ENCODE measurements around the gene TYSND1.

The TYSND1 gene

DNA sequence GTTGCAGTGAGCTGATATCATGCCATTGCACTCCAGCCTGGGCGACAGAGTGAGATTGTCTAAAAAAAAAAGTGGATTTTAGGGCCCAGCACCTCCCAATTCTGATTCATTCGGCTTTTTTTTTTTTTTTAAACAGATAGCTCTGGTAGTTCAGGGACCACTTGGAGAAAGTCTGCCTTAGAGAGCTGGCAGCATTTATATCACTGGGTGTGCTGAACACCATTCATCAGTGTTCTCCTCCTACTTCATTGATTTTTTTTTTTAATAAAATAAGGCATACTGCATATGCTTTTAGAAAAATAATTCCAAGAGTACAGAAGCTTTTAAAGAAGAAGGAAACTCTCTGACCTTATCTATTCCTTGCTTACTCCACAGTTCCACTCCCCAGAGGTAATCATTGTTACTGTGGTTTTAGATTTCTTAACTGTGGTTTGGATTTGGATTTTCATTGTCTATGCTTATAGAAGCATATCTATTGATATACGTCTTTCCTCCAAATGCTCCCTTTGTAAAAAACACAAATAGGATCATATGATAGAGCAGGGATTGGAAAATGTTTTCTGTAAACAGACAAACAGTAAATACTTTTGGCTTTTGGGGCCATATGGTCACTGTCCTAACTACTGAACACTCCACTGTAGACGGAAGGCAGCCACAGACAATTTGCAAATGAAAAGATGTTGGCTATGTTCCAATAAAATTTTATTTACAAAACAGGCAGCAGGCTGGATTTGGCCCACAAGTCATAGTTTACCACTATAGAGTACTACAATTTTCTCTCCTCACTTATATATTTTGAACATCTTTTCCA, 44.9 kb upstream of the TYSND1 start:
- H3K27ac ChIP-seq (ENCODE audit: low read depth, low read length): no peak overlapping the region

GRCh38 chr10:70190581-70190980, 44.1 kb upstream of the TYSND1 start:
- no peak overlapping the region for H3K9ac ChIP-seq (ENCODE audit: low read length)
- no peak overlapping the region for H2AFZ ChIP-seq (ENCODE audit: insufficient read depth, low read length, poor library complexity)
- no peaks in the 10 kb centered on the region for H3K27me3 ChIP-seq (ENCODE audit: insufficient read depth, low read length)
- no peaks in the 10 kb centered on the region for H3K9me3 ChIP-seq (ENCODE audit: insufficient read depth, low read depth, low read length)
- no peak overlapping the region for H4K12ac ChIP-seq (ENCODE audit: low read depth, low read length)
- no CpG with 5 or more reads among the region's 5 CpGs for WGBS (ENCODE audit: extremely low coverage, insufficient coverage, insufficient read length)
- no peaks in the 10 kb centered on the region for H3K79me1 ChIP-seq (ENCODE audit: low read length)
- H3K4me1 ChIP-seq (ENCODE audit: control insufficient read depth in 1 of 2, insufficient read depth in 2 of 2, low read length in 2 of 2): no peaks in the 10 kb centered on the region
- no peak for DNase-seq
- no peak overlapping the region for H2BK5ac ChIP-seq (ENCODE audit: low read depth, low read length, poor library complexity)
- no peak overlapping the region for H3K27ac ChIP-seq (ENCODE audit: low read depth, low read length)
- H3K4me2 ChIP-seq (ENCODE audit: low read length): no peak overlapping the region
- H3K79me2 ChIP-seq (ENCODE audit: control insufficient read depth, insufficient read depth, low read length, poor library complexity): no peaks in the 10 kb centered on the region
- H4K91ac ChIP-seq (ENCODE audit: low read depth, low read length): no peak overlapping the region
- H3K4ac ChIP-seq (ENCODE audit: low read depth, low read length): no peak overlapping the region
- no peak overlapping the region for H2BK12ac ChIP-seq (ENCODE audit: low read length)
- no peak overlapping the region for H3K18ac ChIP-seq (ENCODE audit: low read length)
- no peak overlapping the region for H2BK120ac ChIP-seq (ENCODE audit: insufficient read depth, low read length, poor library complexity)
- no peak overlapping the region for H3K4me3 ChIP-seq (ENCODE audit: low read depth, low read length)
- no peak overlapping the region for H2AK5ac ChIP-seq (ENCODE audit: low read length)
- H3K14ac ChIP-seq (ENCODE audit: low read length): no peak overlapping the region
- no peak overlapping the region for H4K8ac ChIP-seq (ENCODE audit: low read depth, low read length)
- H3K36me3 ChIP-seq (ENCODE audit: control insufficient read depth in 1 of 2, insufficient read depth in 2 of 2, low read length in 2 of 2): no peaks in the 10 kb centered on the region
- no peak overlapping the region for H3K23ac ChIP-seq (ENCODE audit: low read length)

More for the DNA sequence above, 44.9 kb upstream of the TYSND1 start:
- H3K27me3 ChIP-seq (ENCODE audit: insufficient read depth, low read length): no peaks in the 10 kb centered on the region
- no peak overlapping the region for H2AFZ ChIP-seq (ENCODE audit: insufficient read depth, low read length, poor library complexity)
- H3K9ac ChIP-seq (ENCODE audit: low read length): no peak overlapping the region
- H3K4me3 ChIP-seq (ENCODE audit: low read depth, low read length): no peak overlapping the region
- WGBS (ENCODE audit: extremely low coverage, insufficient coverage, insufficient read length): no CpG with 5 or more reads among the region's 4 CpGs
- H3K4me2 ChIP-seq (ENCODE audit: low read length): no peak overlapping the region
- H3K36me3 ChIP-seq (ENCODE audit: control insufficient read depth in 1 of 2, insufficient read depth in 2 of 2, low read length in 2 of 2): no peaks in the 10 kb centered on the region
- H2BK12ac ChIP-seq (ENCODE audit: low read length): no peak overlapping the region
- no peak overlapping the region for H2AK5ac ChIP-seq (ENCODE audit: low read length)
- no peaks in the 10 kb centered on the region for H3K79me1 ChIP-seq (ENCODE audit: low read length)
- H2BK5ac ChIP-seq (ENCODE audit: low read depth, low read length, poor library complexity): no peak overlapping the region
- no peak overlapping the region for H4K12ac ChIP-seq (ENCODE audit: low read depth, low read length)
- no peak for DNase-seq
- H3K4ac ChIP-seq (ENCODE audit: low read depth, low read length): no peak overlapping the region
- H3K9me3 ChIP-seq (ENCODE audit: insufficient read depth, low read depth, low read length): no peaks in the 10 kb centered on the region
- no peak overlapping the region for H3K14ac ChIP-seq (ENCODE audit: low read length)
- no peak overlapping the region for H2BK120ac ChIP-seq (ENCODE audit: insufficient read depth, low read length, poor library complexity)
- H4K91ac ChIP-seq (ENCODE audit: low read depth, low read length): no peak overlapping the region
- H3K18ac ChIP-seq (ENCODE audit: low read length): no peak overlapping the region
- H3K23ac ChIP-seq (ENCODE audit: low read length): no peak overlapping the region
- no peak overlapping the region for H4K8ac ChIP-seq (ENCODE audit: low read depth, low read length)
- H3K79me2 ChIP-seq (ENCODE audit: control insufficient read depth, insufficient read depth, low read length, poor library complexity): no peaks in the 10 kb centered on the region
- no peaks in the 10 kb centered on the region for H3K4me1 ChIP-seq (ENCODE audit: control insufficient read depth in 1 of 2, insufficient read depth in 2 of 2, low read length in 2 of 2)

DNA sequence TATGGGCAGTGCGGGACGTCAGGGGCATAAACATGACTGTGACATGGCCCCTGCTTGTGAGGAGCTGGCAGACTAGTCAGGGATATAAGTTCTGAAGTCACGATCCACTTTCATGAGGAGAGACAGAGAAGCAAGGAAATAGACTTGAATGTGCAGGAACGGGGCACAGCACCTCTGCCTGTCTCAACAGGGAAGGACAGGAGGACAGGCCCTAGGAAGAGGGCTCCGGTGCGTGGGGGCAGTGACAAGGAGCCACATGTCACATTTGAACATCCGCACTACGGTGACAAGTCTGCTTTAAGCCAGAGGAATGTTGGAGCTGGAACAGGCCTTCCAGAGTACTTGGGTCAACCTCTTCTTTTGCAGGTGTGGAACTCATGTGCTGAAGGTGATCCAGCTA, 43.6 kb upstream of the TYSND1 start:
- no CpG with 5 or more reads among the region's 8 CpGs for WGBS (ENCODE audit: extremely low coverage, insufficient coverage, insufficient read length)

GRCh38 chr10:70188768-70189167, 42.3 kb upstream of the TYSND1 start:
- H3K36me3 ChIP-seq (ENCODE audit: control insufficient read depth in 1 of 2, insufficient read depth in 2 of 2, low read length in 2 of 2): no peaks in the 10 kb centered on the region
- H4K91ac ChIP-seq (ENCODE audit: low read depth, low read length): no peak overlapping the region
- H2BK12ac ChIP-seq (ENCODE audit: low read length): no peak overlapping the region
- no peak overlapping the region for H2BK5ac ChIP-seq (ENCODE audit: low read depth, low read length, poor library complexity)
- H3K4me3 ChIP-seq (ENCODE audit: low read depth, low read length): no peak overlapping the region
- no peak overlapping the region for H3K4me2 ChIP-seq (ENCODE audit: low read length)
- no peaks in the 10 kb centered on the region for H3K79me1 ChIP-seq (ENCODE audit: low read length)
- no peaks in the 10 kb centered on the region for H3K4me1 ChIP-seq (ENCODE audit: control insufficient read depth in 1 of 2, insufficient read depth in 2 of 2, low read length in 2 of 2)
- no peak overlapping the region for H2AK5ac ChIP-seq (ENCODE audit: low read length)
- DNase-seq: no peak
- no peak overlapping the region for H3K14ac ChIP-seq (ENCODE audit: low read length)
- H3K23ac ChIP-seq (ENCODE audit: low read length): no peak overlapping the region
- H4K12ac ChIP-seq (ENCODE audit: low read depth, low read length): no peak overlapping the region
- no peak overlapping the region for H2AFZ ChIP-seq (ENCODE audit: insufficient read depth, low read length, poor library complexity)
- H3K79me2 ChIP-seq (ENCODE audit: control insufficient read depth, insufficient read depth, low read length, poor library complexity): no peaks in the 10 kb centered on the region
- no peaks in the 10 kb centered on the region for H3K9me3 ChIP-seq (ENCODE audit: insufficient read depth, low read depth, low read length)
- no peak overlapping the region for H3K9ac ChIP-seq (ENCODE audit: low read length)
- H4K8ac ChIP-seq (ENCODE audit: low read depth, low read length): no peak overlapping the region
- no peak overlapping the region for H3K27ac ChIP-seq (ENCODE audit: low read depth, low read length)
- no CpG with 5 or more reads among the region's 1 CpG for WGBS (ENCODE audit: extremely low coverage, insufficient coverage, insufficient read length)
- no peak overlapping the region for H3K18ac ChIP-seq (ENCODE audit: low read length)
- no peak overlapping the region for H2BK120ac ChIP-seq (ENCODE audit: insufficient read depth, low read length, poor library complexity)
- H3K4ac ChIP-seq (ENCODE audit: low read depth, low read length): no peak overlapping the region
- no peaks in the 10 kb centered on the region for H3K27me3 ChIP-seq (ENCODE audit: insufficient read depth, low read length)

More for the DNA sequence above, 43.6 kb upstream of the TYSND1 start:
- Histone ChIP-seq H3K4me2 (ENCODE audit: low read length) (no peak overlapping the region), H3K9me3 (ENCODE audit: insufficient read depth, low read depth, low read length) (no peaks in the 10 kb centered on the region), H3K4ac (ENCODE audit: low read depth, low read length) (no peak overlapping the region), H3K9ac (ENCODE audit: low read length) (no peak overlapping the region), H2AK5ac (ENCODE audit: low read length) (no peak overlapping the region), H4K91ac (ENCODE audit: low read depth, low read length) (no peak overlapping the region), H3K36me3 (ENCODE audit: control insufficient read depth in 1 of 2, insufficient read depth in 2 of 2, low read length in 2 of 2) (no peaks in the 10 kb centered on the region), H4K8ac (ENCODE audit: low read depth, low read length) (no peak overlapping the region), H2BK120ac (ENCODE audit: insufficient read depth, low read length, poor library complexity) (no peak overlapping the region), H3K79me2 (ENCODE audit: control insufficient read depth, insufficient read depth, low read length, poor library complexity) (no peaks in the 10 kb centered on the region), H2BK5ac (ENCODE audit: low read depth, low read length, poor library complexity) (no peak overlapping the region), H4K12ac (ENCODE audit: low read depth, low read length) (no peak overlapping the region), H3K14ac (ENCODE audit: low read length) (no peak overlapping the region), H3K27ac (ENCODE audit: low read depth, low read length) (no peak overlapping the region), H3K4me3 (ENCODE audit: low read depth, low read length) (no peak overlapping the region), H3K4me1 (ENCODE audit: control insufficient read depth in 1 of 2, insufficient read depth in 2 of 2, low read length in 2 of 2) (no peaks in the 10 kb centered on the region), H2BK12ac (ENCODE audit: low read length) (no peak overlapping the region), H3K27me3 (ENCODE audit: insufficient read depth, low read length) (no peaks in the 10 kb centered on the region), H2AFZ (ENCODE audit: insufficient read depth, low read length, poor library complexity) (no peak overlapping the region), H3K18ac (ENCODE audit: low read length) (no peak overlapping the region), H3K23ac (ENCODE audit: low read length) (no peak overlapping the region), H3K79me1 (ENCODE audit: low read length) (no peaks in the 10 kb centered on the region)
- no peak for DNase-seq
